Esophagus squamous epithelium (tissue), 5 donors: ENCODE results near the gene TOP3A. TPM values are rescaled to one million over a fixed set of nuclear protein-coding genes. Genes with fewer than 3 reads are reported as not detected.

Experiments used
- DNase-seq: peaks from one replicate; lab custom pipeline; 2025; lab: John Stamatoyannopoulos, UW
- H3K27ac ChIP-seq, 4 donors: fragments of 200-600 bp; sonication (generic); one replicate each; pipeline ENCODE4 v1.5.1; 2016 to 2019; ENCODE audit warnings: mild to moderate bottlenecking in 1 of 4
- H3K27me3 ChIP-seq, 4 donors: fragments of 200-600 bp; sonication (generic); 1 replicate in 3 of 4; 2 replicates in 1 of 4; pipeline versions ENCODE4 v1.5.1 to v1.6.0; 2017 to 2021; ENCODE audit warnings: antibody characterized with exemption in 1 of 4
- H3K36me3 ChIP-seq, 3 donors: fragments of 200-600 bp; sonication (generic); one replicate each; pipeline ENCODE4 v1.5.1; 2016 to 2019
- H3K4me1 ChIP-seq, 3 donors: fragments of 200-600 bp; sonication (generic); one replicate each; pipeline ENCODE4 v1.5.1; 2017 to 2019
- H3K4me3 ChIP-seq, 4 donors: fragments of 200-600 bp; sonication (generic); 1 replicate in 3 of 4; 2 replicates in 1 of 4; pipeline ENCODE4 v1.5.1; 2016 to 2019; ENCODE audit warnings: mild to moderate bottlenecking in 2 of 4, moderate library complexity in 1 of 4
- H3K9me3 ChIP-seq, 3 donors: fragments of 200-600 bp; sonication (generic); one replicate each; pipeline ENCODE4 v1.5.1; 2016 to 2019
- CTCF ChIP-seq, 6 experiments: fragments of 450-650 bp in 4 of 6; fragments of 200-600 bp in 2 of 6; sonication (generic) in 2 of 6; IDR thresholded peaks; one replicate each; pipeline ENCODE4 v1.5.1; 2016 to 2019; ENCODE audit warnings: antibody characterized with exemption in 6 of 6, mild to moderate bottlenecking in 4 of 6, moderate library complexity in 4 of 6
- POLR2A ChIP-seq, 4 donors: fragments of 450-650 bp; IDR thresholded peaks; one replicate each; pipeline ENCODE4 v1.6.1; 2017; ENCODE audit warnings: antibody characterized with exemption in 4 of 4, mild to moderate bottlenecking in 4 of 4, moderate library complexity in 3 of 4
- WGBS, 2 donors: methylation state at CpG; one replicate each; pipeline ENCODE4 v1.1.5; 2018; 5-methylcytosine and 5-hydroxymethylcytosine counted together
- intact Hi-C: fragments of 100-400 bp; cut with DNase I; formaldehyde crosslinking; loops from one replicate; pipeline ENCODE4 v1.15.0; 2022
- total RNA-seq, 4 donors: library from RNA; depleted of rRNA; stranded (reverse); fragments of >200 nt; gene quantifications; one replicate each; pipeline ENCODE4 v1.1.0, GENCODE V29; 2016
- donor health status: DM: yes; HTN: yes; CAD: no.

The TOP3A gene
- total RNA-seq, 4 donors from 2014 or later: 17.9 to 34.0 (median 21.1) TPM

DNA sequence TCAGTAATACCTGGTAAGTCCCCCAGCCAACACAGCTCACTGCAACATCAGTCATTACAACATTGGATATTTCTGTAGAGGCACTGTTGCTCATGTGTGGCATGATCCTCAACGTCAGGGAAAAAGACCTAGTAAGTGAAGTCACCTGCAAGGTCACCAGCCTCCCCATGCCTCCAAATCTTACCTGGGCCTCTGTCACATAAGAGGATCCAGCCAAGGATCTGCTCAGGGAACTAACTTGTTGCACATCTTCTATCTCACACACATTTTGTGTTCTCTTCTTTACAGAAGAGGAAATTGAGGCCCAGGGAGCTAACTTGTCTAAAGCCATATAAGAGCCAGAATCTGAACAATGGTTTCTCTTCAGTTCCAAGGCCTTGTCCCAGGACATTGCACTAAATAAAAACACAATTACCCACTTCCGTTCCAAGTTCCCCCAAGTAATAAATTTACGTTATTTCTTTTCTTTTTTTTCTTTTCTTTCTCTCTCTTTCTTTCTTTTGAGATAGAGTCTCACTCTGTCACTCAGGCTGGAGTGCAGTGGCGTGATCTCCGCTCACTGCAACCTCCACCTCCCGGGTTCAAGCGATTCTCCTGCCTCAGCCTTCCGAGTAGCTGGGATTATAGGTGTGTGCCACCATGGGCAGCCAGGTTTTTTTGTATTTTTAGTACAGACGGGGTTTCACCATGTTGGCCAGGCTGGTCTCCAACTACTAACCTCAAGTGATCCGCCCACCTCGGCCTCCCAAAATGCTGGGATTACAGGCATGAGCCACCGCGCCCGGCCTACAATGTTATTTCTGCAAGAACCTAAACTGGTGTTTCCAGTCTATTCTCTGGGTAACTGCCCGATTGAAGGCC, 47.3 kb upstream of the TOP3A start:
- peak overlapping the region; percentile 65 to 88 (median 78) for H3K4me3 ChIP-seq
- peaks cover 0 to 29% (median 5%) of the 10 kb centered on the region in 3 donors for H3K36me3 ChIP-seq
- no peaks in the 10 kb centered on the region for H3K9me3 ChIP-seq
- no peaks in the 10 kb centered on the region for H3K27me3 ChIP-seq
- WGBS, 2 donors: 38 to 59% methylated on average over 9 to 15 of the region's 15 CpGs
- H3K4me1 ChIP-seq: peaks cover 7 to 35% (median 7%) of the 10 kb centered on the region in 3 donors
- intact Hi-C loops: no loop called here
- no peak for DNase-seq
- H3K27ac ChIP-seq: peak overlapping the region; percentile 83 to 94 (median 90)
- TF ChIP-seq CTCF (IDR thresholded peaks at IDR 0.05) (no peak), POLR2A (IDR thresholded peaks at IDR 0.05) (no peak)

- no peaks in the 10 kb centered on the region for H3K9me3 ChIP-seq
- DNase-seq: no peak
- H3K27ac ChIP-seq: no peak overlapping the region
- intact Hi-C loops: no loop called here
- WGBS, 2 donors: 80 to 85% methylated on average over 4 to 8 of the region's 8 CpGs
- H3K27me3 ChIP-seq: no peaks in the 10 kb centered on the region
- H3K4me3 ChIP-seq: no peak overlapping the region
- H3K4me1 ChIP-seq: peaks cover 7 to 46% (median 7%) of the 10 kb centered on the region in 3 donors
- peaks cover 0 to 38% (median 5%) of the 10 kb centered on the region in 3 donors for H3K36me3 ChIP-seq
- TF ChIP-seq POLR2A (IDR thresholded peaks at IDR 0.05): no peak
- no peak for TF ChIP-seq CTCF (IDR thresholded peaks at IDR 0.05)
Measured at GRCh38 chr17:18360518-18360917, 45.7 kb upstream of the TOP3A start.

- WGBS, 2 donors: 79 to 81% methylated on average over 10 of the region's 10 CpGs
- H3K36me3 ChIP-seq: peaks cover 9 to 77% (median 32%) of the 10 kb centered on the region in 3 donors
- intact Hi-C loops: no loop called here
- H3K4me3 ChIP-seq: no peak overlapping the region
- TF ChIP-seq POLR2A (IDR thresholded peaks at IDR 0.05) (no peak), CTCF (IDR thresholded peaks at IDR 0.05) (no peak)
- H3K27ac ChIP-seq: peak overlapping the region in 3 of 4 donors; percentile 67 to 68 (median 68)
- H3K9me3 ChIP-seq: no peaks in the 10 kb centered on the region
- no peak for DNase-seq
- peaks cover 0 to 24% (median 3%) of the 10 kb centered on the region in 3 donors for H3K4me1 ChIP-seq
- no peaks in the 10 kb centered on the region for H3K27me3 ChIP-seq
Measured at GRCh38 chr17:18356624-18357023, 41.8 kb upstream of the TOP3A start.

- TF ChIP-seq CTCF (IDR thresholded peaks at IDR 0.05) (no peak), POLR2A (IDR thresholded peaks at IDR 0.05) (no peak)
- WGBS, 2 donors: 86 to 90% methylated on average over 6 of the region's 6 CpGs
- H3K36me3 ChIP-seq: peaks cover 9 to 84% (median 30%) of the 10 kb centered on the region in 3 donors
- intact Hi-C loops: no loop called here
- no peaks in the 10 kb centered on the region for H3K9me3 ChIP-seq
- no peak for DNase-seq
- H3K27me3 ChIP-seq: no peaks in the 10 kb centered on the region
- H3K4me3 ChIP-seq: no peak overlapping the region
- H3K4me1 ChIP-seq: peaks cover 0 to 19% (median 3%) of the 10 kb centered on the region in 3 donors
- H3K27ac ChIP-seq: no peak overlapping the region
Measured at GRCh38 chr17:18353541-18353940, 38.7 kb upstream of the TOP3A start.

- Histone ChIP-seq H3K27ac (no peak overlapping the region), H3K4me3 (no peak overlapping the region), H3K9me3 (no peaks in the 10 kb centered on the region), H3K27me3 (no peaks in the 10 kb centered on the region), H3K36me3 (peaks cover 22 to 100% (median 29%) of the 10 kb centered on the region in 3 donors), H3K4me1 (no peaks in the 10 kb centered on the region)
- WGBS, 2 donors: 75 to 81% methylated on average over 5 of the region's 5 CpGs
- DNase-seq: no peak
- TF ChIP-seq CTCF (IDR thresholded peaks at IDR 0.05) (no peak), POLR2A (IDR thresholded peaks at IDR 0.05) (no peak)
- intact Hi-C loops: no loop called here
Measured at GRCh38 chr17:18344021-18344420, 29.2 kb upstream of the TOP3A start.
